ENCODE data around the gene ELOF1. TPM values are rescaled to one million over a fixed set of nuclear protein-coding genes. Genes with fewer than 3 reads are reported as not detected.

The ELOF1 gene
- total and polyA plus RNA-seq, 2 of the 4 experiments (the other 2 are of a cell fraction), result 62.4 to 96.8 TPM

DNA sequence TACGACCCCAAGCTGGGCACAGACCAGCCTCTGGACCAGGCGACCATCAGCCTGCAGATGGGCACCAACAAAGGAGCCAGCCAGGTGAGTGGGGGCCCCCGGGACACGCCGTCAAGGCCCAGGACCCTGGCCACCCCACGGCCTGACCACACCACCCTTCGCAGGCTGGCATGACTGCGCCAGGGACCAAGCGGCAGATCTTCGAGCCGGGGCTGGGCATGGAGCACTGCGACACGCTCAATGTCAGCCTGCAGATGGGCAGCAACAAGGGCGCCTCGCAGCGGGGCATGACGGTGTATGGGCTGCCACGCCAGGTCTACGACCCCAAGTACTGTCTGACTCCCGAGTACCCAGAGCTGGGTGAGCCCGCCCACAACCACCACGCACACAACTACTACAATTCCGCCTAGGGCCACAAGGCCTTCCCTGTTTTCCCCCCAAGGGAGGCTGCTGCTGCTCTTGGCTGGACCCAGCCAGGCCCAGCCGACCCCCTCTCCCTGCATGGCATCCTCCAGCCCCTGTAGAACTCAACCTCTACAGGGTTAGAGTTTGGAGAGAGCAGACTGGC lies 9.6 kb downstream of the ELOF1 start:
- Histone ChIP-seq H3K36me3 (ENCODE audit: control insufficient read depth, insufficient read depth, low read length) (peaks cover 53% of the 10 kb centered on the region), H3K23ac (ENCODE audit: low read depth, low read length) (no peak overlapping the region), H3K27ac (ENCODE audit: insufficient read depth, low read length) (no peak overlapping the region), H2BK15ac (ENCODE audit: low read depth, low read length) (no peak overlapping the region), H2BK5ac (ENCODE audit: low read depth, low read length, poor library complexity, severe bottlenecking) (no peak overlapping the region), H3K4me1 (ENCODE audit: control insufficient read depth, insufficient read depth, low read length) (no peaks in the 10 kb centered on the region), H4K5ac (ENCODE audit: low read depth, low read length) (no peak overlapping the region), H3K9ac (ENCODE audit: low read depth, low read length) (no peak overlapping the region), H3K79me1 (ENCODE audit: low read depth in 1 of 2, low read length in 2 of 2) (peaks cover 3 to 11% of the 10 kb centered on the region in 2 experiments; a peak in 1 of 4 replicates), H3K56ac (ENCODE audit: extremely low read depth, insufficient read depth, low read length) (no peak overlapping the region), H2BK120ac (ENCODE audit: low read depth, low read length) (no peak overlapping the region), H3K14ac (replicated peaks; ENCODE audit: low read depth, low read length) (no peak overlapping the region), H3K4me3 (ENCODE audit: insufficient read depth, low read depth, low read length) (no peak overlapping the region), H3K4ac (ENCODE audit: low read depth, low read length) (no peak overlapping the region), H4K8ac (ENCODE audit: low read depth in 2 of 2, low read length in 2 of 2) (no peak overlapping the region), H2AK5ac (ENCODE audit: low read depth, low read length) (no peak overlapping the region), H3K4me2 (ENCODE audit: low read depth, low read length) (no peak overlapping the region), H3K18ac (ENCODE audit: low read depth, low read length) (no peak overlapping the region), H4K91ac (ENCODE audit: insufficient read depth, low read depth, low read length) (no peak overlapping the region), H4K20me1 (ENCODE audit: insufficient read depth, low read length) (peaks cover 12% of the 10 kb centered on the region), H2AFZ (replicated peaks; ENCODE audit: low read length, poor library complexity) (no peak overlapping the region), H3K9me1 (ENCODE audit: insufficient read depth, low read length) (no peaks in the 10 kb centered on the region), H3K27me3 (ENCODE audit: control insufficient read depth, insufficient read depth, low read length) (no peaks in the 10 kb centered on the region), H3K9me3 (ENCODE audit: control insufficient read depth, insufficient read depth, low read length) (no peaks in the 10 kb centered on the region), H2BK20ac (ENCODE audit: low read depth, low read length) (no peak overlapping the region), H2AK9ac (replicated peaks; ENCODE audit: low read depth, low read length, poor library complexity) (no peak overlapping the region)
- CTCF ChIA-PET, result no interaction called here
- in situ Hi-C loops (cut with MboI; ENCODE audit: low sequenced_read_pairs), result no loop called here
- no peak for DNase-seq
- dilution Hi-C loops (cut with HindIII; ENCODE audit: low sequenced_read_pairs, unreplicated experiment), result no loop called here
- TF ChIP-seq CHD1 (IDR thresholded peaks at IDR 0.05; ENCODE audit: low read depth, low read length) (no peak), MXI1 (IDR thresholded peaks at IDR 0.05; ENCODE audit: borderline replicate concordance, low read depth, low read length) (no peak), FOS (IDR thresholded peaks at IDR 0.05; ENCODE audit: low read depth, low read length) (no peak), RCOR1 (IDR thresholded peaks at IDR 0.05; ENCODE audit: insufficient replicate concordance, low read length) (no peak), NFE2L2 (IDR thresholded peaks at IDR 0.05; ENCODE audit: low read depth, low read length) (no peak), CTCF (conservative IDR thresholded peaks at IDR 0.05; ENCODE audit: low read depth, low read length) (no peak), RAD21 (IDR thresholded peaks at IDR 0.05; ENCODE audit: low read length) (no peak), SMC3 (IDR thresholded peaks at IDR 0.05; ENCODE audit: low read depth, low read length) (no peak), RFX5 (IDR thresholded peaks at IDR 0.05; ENCODE audit: low read depth, low read length) (no peak), CEBPB (IDR thresholded peaks at IDR 0.05; ENCODE audit: low read depth, low read length) (no peak), BHLHE40 (IDR thresholded peaks at IDR 0.05; ENCODE audit: low read depth, low read length) (no peak), POLR2A (IDR thresholded peaks at IDR 0.05; ENCODE audit: low read depth, low read length) (no peak), MAFK (IDR thresholded peaks at IDR 0.05; ENCODE audit: low read depth, low read length) (no peak), MAZ (IDR thresholded peaks at IDR 0.05; ENCODE audit: borderline replicate concordance, low read depth, low read length) (no peak)
- TF ChIP-seq, protein P1, sequence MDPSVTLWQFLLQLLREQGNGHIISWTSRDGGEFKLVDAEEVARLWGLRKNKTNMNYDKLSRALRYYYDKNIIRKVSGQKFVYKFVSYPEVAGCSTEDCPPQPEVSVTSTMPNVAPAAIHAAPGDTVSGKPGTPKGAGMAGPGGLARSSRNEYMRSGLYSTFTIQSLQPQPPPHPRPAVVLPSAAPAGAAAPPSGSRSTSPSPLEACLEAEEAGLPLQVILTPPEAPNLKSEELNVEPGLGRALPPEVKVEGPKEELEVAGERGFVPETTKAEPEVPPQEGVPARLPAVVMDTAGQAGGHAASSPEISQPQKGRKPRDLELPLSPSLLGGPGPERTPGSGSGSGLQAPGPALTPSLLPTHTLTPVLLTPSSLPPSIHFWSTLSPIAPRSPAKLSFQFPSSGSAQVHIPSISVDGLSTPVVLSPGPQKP (IDR thresholded peaks at IDR 0.05; ENCODE audit: borderline replicate concordance, low read depth, low read length), result no peak
- TF ChIP-seq, protein P2, sequence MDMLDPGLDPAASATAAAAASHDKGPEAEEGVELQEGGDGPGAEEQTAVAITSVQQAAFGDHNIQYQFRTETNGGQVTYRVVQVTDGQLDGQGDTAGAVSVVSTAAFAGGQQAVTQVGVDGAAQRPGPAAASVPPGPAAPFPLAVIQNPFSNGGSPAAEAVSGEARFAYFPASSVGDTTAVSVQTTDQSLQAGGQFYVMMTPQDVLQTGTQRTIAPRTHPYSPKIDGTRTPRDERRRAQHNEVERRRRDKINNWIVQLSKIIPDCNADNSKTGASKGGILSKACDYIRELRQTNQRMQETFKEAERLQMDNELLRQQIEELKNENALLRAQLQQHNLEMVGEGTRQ (IDR thresholded peaks at IDR 0.05; ENCODE audit: low read depth, low read length), result no peak
- TSS peak; percentile 91 for BruUV-seq (replicated peaks)
- POLR2A ChIA-PET (ENCODE audit: unreplicated experiment), result no interaction called here
- WGBS, 2 experiments (ENCODE audit: extremely low coverage in 2 of 2, insufficient read length in 1 of 2), result 95% methylated on average over 10 of the region's 24 CpGs; no CpG with 5 or more reads in 1 of the 2 experiments
- intact Hi-C loops (cut with micrococcal nuclease), result no loop called here
- no peak for ATAC-seq (ENCODE audit: low read depth)
